Brain microvascular endothelial cell (primary cell): ENCODE measurements around the gene PFDN1.
A peak's percentile ranks its signal among the peaks of the same experiment; 100 is the strongest.

Experiments
- DNase-seq: peaks from one replicate; pipeline ENCODE4 v3.0.0-alpha.2; 2020
- H3K27ac ChIP-seq: fragments of 250-450 bp; sonication (Bioruptor Pico); 2 replicates; pipeline ENCODE4 v1.5.1; 2020; ENCODE audit warnings: mild to moderate bottlenecking, moderate library complexity
- H3K27me3 ChIP-seq: fragments of 250-450 bp; sonication (Bioruptor Pico); replicated peaks from 2 replicates; pipeline ENCODE4 v1.5.1; 2020; ENCODE audit warnings: mild to moderate bottlenecking
- H3K36me3 ChIP-seq: fragments of 250-450 bp; sonication (Bioruptor Pico); replicated peaks from 2 replicates; pipeline ENCODE4 v1.5.1; 2020; ENCODE audit warnings: mild to moderate bottlenecking
- H3K4me3 ChIP-seq: 2 replicates; pipeline ENCODE4 v1.5.1; 2011; ENCODE audit warnings: low read depth, mild to moderate bottlenecking, control low read depth, low read length, moderate library complexity
- CTCF ChIP-seq: IDR thresholded peaks from 2 replicates; pipeline ENCODE4 v1.5.1; 2011; ENCODE audit warnings: low read depth, mild to moderate bottlenecking, moderate library complexity, low read length, control low read depth, inconsistent platforms; ENCODE audit errors: missing control alignments
- in situ Hi-C: cut with HindIII; loops from 2 replicates; pipeline ENCODE4 v1.10.0; 2017; ENCODE audit warnings: low sequenced_read_pairs, low pct_ligation_motif_present

The PFDN1 gene

GRCh38 chr5:140293091-140293848 lies 9.6 kb downstream of the PFDN1 start:
- TF ChIP-seq CTCF, result no peak
- Histone ChIP-seq H3K36me3 (no peaks in the 10 kb centered on the region), H3K27ac (peak overlapping the region; percentile 91), H3K4me3 (no peak overlapping the region), H3K27me3 (no peaks in the 10 kb centered on the region)
- in situ Hi-C loops, result no loop called here
- no peak for DNase-seq

- TF ChIP-seq CTCF, result no peak
- H3K27me3 ChIP-seq, result no peaks in the 10 kb centered on the region
- H3K36me3 ChIP-seq, result no peaks in the 10 kb centered on the region
- peak overlapping the region; percentile 91 for H3K27ac ChIP-seq
- no peak overlapping the region for H3K4me3 ChIP-seq
- no peak for DNase-seq
- in situ Hi-C loops, result no loop called here
Observed at GRCh38 chr5:140292212-140293036, 10.5 kb downstream of the PFDN1 start.

- Histone ChIP-seq H3K4me3 (no peak overlapping the region), H3K27me3 (no peaks in the 10 kb centered on the region), H3K36me3 (no peaks in the 10 kb centered on the region), H3K27ac (no peak overlapping the region)
- no peak for DNase-seq
- in situ Hi-C loops, result no loop called here
- no peak for TF ChIP-seq CTCF
Observed at GRCh38 chr5:140287801-140288521, 14.9 kb downstream of the PFDN1 start.

GRCh38 chr5:140286424-140286823 lies 16.5 kb downstream of the PFDN1 start:
- Histone ChIP-seq H3K36me3 (no peaks in the 10 kb centered on the region), H3K27me3 (no peaks in the 10 kb centered on the region), H3K27ac (no peak overlapping the region), H3K4me3 (no peak overlapping the region)
- DNase-seq, result no peak
- in situ Hi-C loops, result no loop called here
- no peak for TF ChIP-seq CTCF

GRCh38 chr5:140284013-140284412 lies 18.9 kb downstream of the PFDN1 start:
- in situ Hi-C loops, result no loop called here
- Histone ChIP-seq H3K27me3 (no peaks in the 10 kb centered on the region), H3K27ac (no peak overlapping the region), H3K4me3 (no peak overlapping the region), H3K36me3 (no peaks in the 10 kb centered on the region)
- no peak for TF ChIP-seq CTCF
- no peak for DNase-seq
